ENCODE results near the gene FBXW5. TPM values are rescaled to one million over a fixed set of nuclear protein-coding genes. Genes with fewer than 3 reads are reported as not detected.

The FBXW5 gene
- total and polyA plus RNA-seq, 2 donors (not counting 3 experiments of a cell fraction or from before 2014, with no cell fraction given), result 97.3 to 151 TPM

DNA sequence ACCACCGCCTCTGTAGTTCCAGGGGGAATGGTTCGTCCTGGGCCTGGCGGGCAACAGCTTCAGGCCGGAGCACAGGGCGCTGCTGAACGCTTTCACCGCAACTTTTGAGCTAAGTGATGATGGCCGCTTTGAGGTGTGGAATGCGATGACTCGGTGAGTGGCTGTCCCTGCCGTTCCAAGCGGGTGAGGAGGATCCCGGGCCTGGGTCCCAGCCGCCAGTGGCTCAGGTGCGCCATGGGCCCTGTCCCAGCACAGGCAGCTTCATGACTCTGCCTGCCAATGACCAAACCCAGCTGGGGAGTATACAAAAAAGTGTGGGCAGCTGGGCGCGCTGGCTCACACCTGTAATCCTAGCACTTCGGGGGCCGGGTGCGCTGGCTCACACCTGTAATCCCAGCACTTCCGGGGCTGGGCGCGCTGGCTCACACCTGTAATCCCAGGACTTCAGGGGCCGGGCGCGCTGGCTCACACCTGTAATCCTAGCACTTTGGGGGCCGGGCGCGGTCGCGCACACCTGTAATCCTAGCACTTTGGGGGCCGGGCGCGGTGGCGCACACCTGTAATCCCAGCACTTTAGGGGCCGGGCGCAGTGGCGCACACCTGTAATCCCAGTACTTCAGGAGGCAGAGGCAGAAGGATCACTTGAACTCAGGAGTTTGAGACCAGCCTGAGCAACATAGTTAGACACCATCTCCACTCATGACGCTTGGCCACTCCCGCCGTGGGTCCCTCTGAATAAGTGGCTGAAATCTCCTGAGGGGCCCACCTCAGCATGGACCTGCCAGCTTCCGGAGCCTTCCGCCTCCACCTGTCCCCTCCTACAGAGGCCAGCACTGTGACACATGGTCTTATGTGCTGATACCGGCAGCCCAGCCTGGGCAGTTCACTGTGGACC, 8.6 kb upstream of the FBXW5 start:
- Histone ChIP-seq H3K9me3 (replicated peaks; ENCODE audit: control insufficient read depth, insufficient read depth, low read length) (no peaks in the 10 kb centered on the region), H2AFZ (ENCODE audit: low read depth, low read length) (no peak overlapping the region), H3K79me2 (ENCODE audit: control insufficient read depth, insufficient read depth, low read length) (no peaks in the 10 kb centered on the region), H3K4me3 (replicated peaks in 1 of 3; ENCODE audit: insufficient read depth in 1 of 3, low read depth in 1 of 3, low read length in 3 of 3) (no peak overlapping the region), H3K4me1 (ENCODE audit: control insufficient read depth, extremely low read depth, insufficient read depth, low read length) (peaks cover 5% of the 10 kb centered on the region), H3K9ac (replicated peaks; ENCODE audit: extremely low read depth, insufficient read depth, low read length) (no peak overlapping the region), H4K20me1 (replicated peaks; ENCODE audit: control insufficient read depth, extremely low read depth, insufficient read depth, low read length) (no peaks in the 10 kb centered on the region), H3K9me1 (replicated peaks; ENCODE audit: control insufficient read depth, extremely low read depth, insufficient read depth, low read length) (no peaks in the 10 kb centered on the region), H3K27me3 (ENCODE audit: control insufficient read depth in 2 of 2, insufficient read depth in 2 of 2, low read length in 2 of 2) (no peaks in the 10 kb centered on the region), H3K4me2 (ENCODE audit: insufficient read depth, low read length) (no peak overlapping the region), H3K36me3 (ENCODE audit: control insufficient read depth in 2 of 2, extremely low read depth in 1 of 2, insufficient read depth in 2 of 2, low read length in 2 of 2) (no peaks in the 10 kb centered on the region), H3K27ac (ENCODE audit: insufficient read depth, low read depth, low read length) (no peak overlapping the region)
- FAIRE-seq, result no peak
- no TSS peak for BruUV-seq (replicated peaks)
- ChIA-PET POLR2A (interaction anchor here (0.6 kb wide), 1 partner anchor 622 kb away, joined by 4 read pairs; no protein-coding TSS in a partner anchor), CTCF (interaction anchor here (1.2 kb wide), 2 partner anchors 12 to 76 kb away, joined by 3 read pairs; no protein-coding TSS in a partner anchor)
- intact Hi-C loops (cut with micrococcal nuclease), result no loop called here
- TF ChIP-seq MYC (IDR thresholded peaks at IDR 0.05; ENCODE audit: low read depth, low read length), result no peak
- no peak for DNase-seq (ENCODE audit: low read depth, low spot score)
- dilution Hi-C loops (cut with MboI; ENCODE audit: extremely low pct_ligation_motif_present, low sequenced_read_pairs), result no loop called here

- H4K20me1 ChIP-seq (replicated peaks; ENCODE audit: control insufficient read depth, extremely low read depth, insufficient read depth, low read length), result no peaks in the 10 kb centered on the region
- no peak overlapping the region for H3K4me3 ChIP-seq (replicated peaks in 1 of 3; ENCODE audit: insufficient read depth in 1 of 3, low read depth in 1 of 3, low read length in 3 of 3)
- H3K36me3 ChIP-seq (ENCODE audit: control insufficient read depth in 2 of 2, extremely low read depth in 1 of 2, insufficient read depth in 2 of 2, low read length in 2 of 2), result no peaks in the 10 kb centered on the region
- H2AFZ ChIP-seq (ENCODE audit: low read depth, low read length), result no peak overlapping the region
- dilution Hi-C loops (cut with MboI; ENCODE audit: extremely low pct_ligation_motif_present, low sequenced_read_pairs) (no loop called here), intact Hi-C loops (cut with micrococcal nuclease) (no loop called here)
- H3K4me1 ChIP-seq (ENCODE audit: control insufficient read depth, extremely low read depth, insufficient read depth, low read length), result peaks cover 5% of the 10 kb centered on the region
- H3K4me2 ChIP-seq (ENCODE audit: insufficient read depth, low read length), result no peak overlapping the region
- ChIA-PET CTCF (interaction anchor here (1.2 to 1.6 kb wide), 3 partner anchors 12 to 77 kb away, joined by 3 to 4 read pairs (median 3); no protein-coding TSS in a partner anchor), POLR2A (interaction anchor here (0.6 kb wide), 1 partner anchor 621 kb away, joined by 4 read pairs; no protein-coding TSS in a partner anchor)
- H3K79me2 ChIP-seq (ENCODE audit: control insufficient read depth, insufficient read depth, low read length), result no peaks in the 10 kb centered on the region
- no peak for TF ChIP-seq POLR2A (IDR thresholded peaks at IDR 0.05; ENCODE audit: low read depth, low read length)
- no peak for TF ChIP-seq POLR2AphosphoS5 (IDR thresholded peaks at IDR 0.05; ENCODE audit: insufficient read depth, low read depth, low read length)
- no peak for TF ChIP-seq FOS (IDR thresholded peaks at IDR 0.05; ENCODE audit: borderline replicate concordance, insufficient read depth, low read length)
- no peak for TF ChIP-seq JUN (IDR thresholded peaks at IDR 0.05; ENCODE audit: borderline replicate concordance, insufficient read depth, insufficient read length, low read depth)
- no peak for TF ChIP-seq EZH2 (IDR thresholded peaks at IDR 0.05; ENCODE audit: borderline replicate concordance, low read depth, low read length, severe bottlenecking)
- TF ChIP-seq MYC (IDR thresholded peaks at IDR 0.05; ENCODE audit: low read depth, low read length), result no peak
- no peak for TF ChIP-seq MAX (IDR thresholded peaks at IDR 0.05; ENCODE audit: insufficient read depth, insufficient read length)
- TF ChIP-seq CTCF (IDR thresholded peaks at IDR 0.05; ENCODE audit: extremely low read depth in 1 of 2, insufficient read depth in 1 of 2, low read depth in 1 of 2, low read length in 2 of 2), result no peak
- no peak for TF ChIP-seq GATA2 (IDR thresholded peaks at IDR 0.05; ENCODE audit: insufficient read depth, insufficient read length, low read depth, low read length)
- no peak overlapping the region for H3K27ac ChIP-seq (ENCODE audit: insufficient read depth, low read depth, low read length)
- H3K9me1 ChIP-seq (replicated peaks; ENCODE audit: control insufficient read depth, extremely low read depth, insufficient read depth, low read length), result no peaks in the 10 kb centered on the region
- FAIRE-seq (no peak), DNase-seq (ENCODE audit: low read depth, low spot score) (no peak)
- BruUV-seq (replicated peaks), result no TSS peak
- no peak overlapping the region for H3K9ac ChIP-seq (replicated peaks; ENCODE audit: extremely low read depth, insufficient read depth, low read length)
- no peaks in the 10 kb centered on the region for H3K9me3 ChIP-seq (replicated peaks; ENCODE audit: control insufficient read depth, insufficient read depth, low read length)
- no peaks in the 10 kb centered on the region for H3K27me3 ChIP-seq (ENCODE audit: control insufficient read depth in 2 of 2, insufficient read depth in 2 of 2, low read length in 2 of 2)
Observed at GRCh38 chr9:136952321-136952850, 7.8 kb upstream of the FBXW5 start.

Data from endothelial cell of umbilical vein (primary cell).